Measurements from ENCODE around the gene PBX3.

- TF ChIP-seq, protein P1, sequence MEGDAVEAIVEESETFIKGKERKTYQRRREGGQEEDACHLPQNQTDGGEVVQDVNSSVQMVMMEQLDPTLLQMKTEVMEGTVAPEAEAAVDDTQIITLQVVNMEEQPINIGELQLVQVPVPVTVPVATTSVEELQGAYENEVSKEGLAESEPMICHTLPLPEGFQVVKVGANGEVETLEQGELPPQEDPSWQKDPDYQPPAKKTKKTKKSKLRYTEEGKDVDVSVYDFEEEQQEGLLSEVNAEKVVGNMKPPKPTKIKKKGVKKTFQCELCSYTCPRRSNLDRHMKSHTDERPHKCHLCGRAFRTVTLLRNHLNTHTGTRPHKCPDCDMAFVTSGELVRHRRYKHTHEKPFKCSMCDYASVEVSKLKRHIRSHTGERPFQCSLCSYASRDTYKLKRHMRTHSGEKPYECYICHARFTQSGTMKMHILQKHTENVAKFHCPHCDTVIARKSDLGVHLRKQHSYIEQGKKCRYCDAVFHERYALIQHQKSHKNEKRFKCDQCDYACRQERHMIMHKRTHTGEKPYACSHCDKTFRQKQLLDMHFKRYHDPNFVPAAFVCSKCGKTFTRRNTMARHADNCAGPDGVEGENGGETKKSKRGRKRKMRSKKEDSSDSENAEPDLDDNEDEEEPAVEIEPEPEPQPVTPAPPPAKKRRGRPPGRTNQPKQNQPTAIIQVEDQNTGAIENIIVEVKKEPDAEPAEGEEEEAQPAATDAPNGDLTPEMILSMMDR (conservative IDR thresholded peaks at IDR 0.05; ENCODE audit: low read length) = no peak
- TF ChIP-seq EZH2phosphoT487 (IDR thresholded peaks at IDR 0.05; ENCODE audit: borderline replicate concordance, low read depth, low read length) = no peak
These were observed 21.6 kb downstream of the PBX3 start for GRCh38 chr9:125768803-125769202.

Data from OCI-LY7 (cell line).